ENCODE measurements around the gene PYGB. TPM values are rescaled to one million over a fixed set of nuclear protein-coding genes. Genes with fewer than 3 reads are reported as not detected.
"Not testable (repeated sequence)": the region's sequence is repeated elsewhere in the genome, so short reads cannot be mapped to it uniquely, and the experiment has no call there.

The PYGB gene
- total RNA-seq, 2 experiments from 2014 or later: 26.3 to 27.5 TPM

- TF ChIP-seq, protein P1, sequence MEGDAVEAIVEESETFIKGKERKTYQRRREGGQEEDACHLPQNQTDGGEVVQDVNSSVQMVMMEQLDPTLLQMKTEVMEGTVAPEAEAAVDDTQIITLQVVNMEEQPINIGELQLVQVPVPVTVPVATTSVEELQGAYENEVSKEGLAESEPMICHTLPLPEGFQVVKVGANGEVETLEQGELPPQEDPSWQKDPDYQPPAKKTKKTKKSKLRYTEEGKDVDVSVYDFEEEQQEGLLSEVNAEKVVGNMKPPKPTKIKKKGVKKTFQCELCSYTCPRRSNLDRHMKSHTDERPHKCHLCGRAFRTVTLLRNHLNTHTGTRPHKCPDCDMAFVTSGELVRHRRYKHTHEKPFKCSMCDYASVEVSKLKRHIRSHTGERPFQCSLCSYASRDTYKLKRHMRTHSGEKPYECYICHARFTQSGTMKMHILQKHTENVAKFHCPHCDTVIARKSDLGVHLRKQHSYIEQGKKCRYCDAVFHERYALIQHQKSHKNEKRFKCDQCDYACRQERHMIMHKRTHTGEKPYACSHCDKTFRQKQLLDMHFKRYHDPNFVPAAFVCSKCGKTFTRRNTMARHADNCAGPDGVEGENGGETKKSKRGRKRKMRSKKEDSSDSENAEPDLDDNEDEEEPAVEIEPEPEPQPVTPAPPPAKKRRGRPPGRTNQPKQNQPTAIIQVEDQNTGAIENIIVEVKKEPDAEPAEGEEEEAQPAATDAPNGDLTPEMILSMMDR (IDR thresholded peaks at IDR 0.05): no peak
- H3K4me3 ChIP-seq (ENCODE audit: low read length): no peak overlapping the region
- no peak overlapping the region for H3K27ac ChIP-seq (ENCODE audit: low read depth in 1 of 2, low read length in 2 of 2)
- H3K9me3 Mint-ChIP-seq: no peaks in the 10 kb centered on the region
- H3K9me3 ChIP-seq (ENCODE audit: control insufficient read depth in 1 of 2, insufficient read depth in 1 of 2, low read length in 2 of 2): no peaks in the 10 kb centered on the region
- H3K4me1 Mint-ChIP-seq (ENCODE audit: low read depth): peaks cover 24% of the 10 kb centered on the region
- H3K36me3 Mint-ChIP-seq (ENCODE audit: low read depth): peaks cover 15% of the 10 kb centered on the region
- intact Hi-C loops (cut with DNase I, micrococcal nuclease): no loop called here
- POLR2A ChIA-PET: no interaction called here
- DNase-seq (no peak), ATAC-seq (ENCODE audit: poor library complexity) (no peak)
- H3K4me1 ChIP-seq (ENCODE audit: insufficient read depth, low read length): peaks cover 7% of the 10 kb centered on the region
- no peaks in the 10 kb centered on the region for H3K27me3 Mint-ChIP-seq
- no peak overlapping the region for H3K27ac Mint-ChIP-seq
- no peaks in the 10 kb centered on the region for H3K36me3 ChIP-seq (ENCODE audit: insufficient read depth, low read length)
- H3K27me3 ChIP-seq (ENCODE audit: control insufficient read depth in 1 of 2, insufficient read depth in 2 of 2, low read length in 2 of 2): no peaks in the 10 kb centered on the region
- H3K4me3 Mint-ChIP-seq: no peak overlapping the region
- CTCF ChIA-PET: no interaction called here
These were observed 81.1 kb downstream of the PYGB start for GRCh38 chr20:25328954-25329498.

- H3K36me3 ChIP-seq (ENCODE audit: insufficient read depth, low read length); H3K9me3 ChIP-seq (ENCODE audit: control insufficient read depth in 1 of 2, insufficient read depth in 1 of 2, low read length in 2 of 2); POLR2A ChIA-PET; H3K4me1 ChIP-seq (ENCODE audit: insufficient read depth, low read length); H3K27ac ChIP-seq (ENCODE audit: low read depth in 1 of 2, low read length in 2 of 2); H3K4me3 Mint-ChIP-seq; DNase-seq; H3K27me3 Mint-ChIP-seq; H3K4me3 ChIP-seq (ENCODE audit: low read length); H3K9me3 Mint-ChIP-seq; CTCF ChIA-PET; H3K27me3 ChIP-seq (ENCODE audit: control insufficient read depth in 1 of 2, insufficient read depth in 2 of 2, low read length in 2 of 2); ATAC-seq (ENCODE audit: poor library complexity); intact Hi-C loops (cut with DNase I, micrococcal nuclease); H3K27ac Mint-ChIP-seq: not testable (repeated sequence)
- Mint-ChIP-seq H3K36me3 (ENCODE audit: low read depth) (peaks cover 41% of the 10 kb centered on the region), H3K4me1 (ENCODE audit: low read depth) (peaks cover 14% of the 10 kb centered on the region)
These were observed 87.1 kb downstream of the PYGB start for GRCh38 chr20:25334972-25335371.

- no peaks in the 10 kb centered on the region for H3K9me3 Mint-ChIP-seq
- ATAC-seq (ENCODE audit: poor library complexity): no peak
- DNase-seq: peak in 1 of 14 experiments; percentile 13
- intact Hi-C loops (cut with DNase I, micrococcal nuclease): no loop called here
- POLR2A ChIA-PET: no interaction called here
- Histone ChIP-seq H3K36me3 (ENCODE audit: insufficient read depth, low read length) (peaks cover 3% of the 10 kb centered on the region), H3K4me3 (ENCODE audit: low read length) (no peak overlapping the region), H3K4me1 (ENCODE audit: insufficient read depth, low read length) (no peaks in the 10 kb centered on the region), H3K27ac (ENCODE audit: low read depth in 1 of 2, low read length in 2 of 2) (no peak overlapping the region), H3K9me3 (ENCODE audit: control insufficient read depth in 1 of 2, insufficient read depth in 1 of 2, low read length in 2 of 2) (peaks cover 0 to 4% of the 10 kb centered on the region in 2 experiments), H3K27me3 (ENCODE audit: control insufficient read depth in 1 of 2, insufficient read depth in 2 of 2, low read length in 2 of 2) (no peaks in the 10 kb centered on the region)
- H3K36me3 Mint-ChIP-seq (ENCODE audit: low read depth): peaks cover 37% of the 10 kb centered on the region
- no peak overlapping the region for H3K4me3 Mint-ChIP-seq
- TF ChIP-seq, protein P1 (IDR thresholded peaks at IDR 0.05): no peak
- no peak overlapping the region for H3K27ac Mint-ChIP-seq
- H3K27me3 Mint-ChIP-seq: no peaks in the 10 kb centered on the region
- H3K4me1 Mint-ChIP-seq (ENCODE audit: low read depth): peaks cover 7% of the 10 kb centered on the region
- CTCF ChIA-PET: interaction anchor here (0.7 kb wide), 1 partner anchor 62 kb away, joined by 4 read pairs; no protein-coding TSS in a partner anchor
These were observed 88.9 kb downstream of the PYGB start for GRCh38 chr20:25336561-25337422.
